ENCODE results near the gene NDUFS6. TPM values are rescaled to one million over a fixed set of nuclear protein-coding genes. Genes with fewer than 3 reads are reported as not detected.
"Not testable (repeated sequence)": the region's sequence is repeated elsewhere in the genome, so short reads cannot be mapped to it uniquely, and the experiment has no call there.

The NDUFS6 gene
- total RNA-seq, 1 donor from 2014 or later = 42.8 TPM

- no peak for DNase-seq (ENCODE audit: low read depth)
Measured at GRCh38 chr5:1833264-1834021, 32.2 kb downstream of the NDUFS6 start.

GRCh38 chr5:1834022-1834551 is 32.9 kb downstream of the NDUFS6 start:
- DNase-seq (ENCODE audit: low read depth) = no peak

GRCh38 chr5:1834721-1835429 is 33.7 kb downstream of the NDUFS6 start:
- no peak for DNase-seq (ENCODE audit: low read depth)

- no peak for DNase-seq (ENCODE audit: low read depth)
Measured at GRCh38 chr5:1835431-1835830, 34.2 kb downstream of the NDUFS6 start.

GRCh38 chr5:1836176-1836890 is 35.1 kb downstream of the NDUFS6 start:
- DNase-seq (ENCODE audit: low read depth) = no peak

- no peak for DNase-seq (ENCODE audit: low read depth)
Measured at GRCh38 chr5:1836891-1837880, 36.0 kb downstream of the NDUFS6 start.

GRCh38 chr5:1838013-1838412 is 36.8 kb downstream of the NDUFS6 start:
- DNase-seq (ENCODE audit: low read depth) = no peak

GRCh38 chr5:1840071-1840547 is 38.9 kb downstream of the NDUFS6 start:
- DNase-seq (ENCODE audit: low read depth) = no peak

GRCh38 chr5:1840741-1841521 is 39.7 kb downstream of the NDUFS6 start:
- DNase-seq (ENCODE audit: low read depth) = no peak

GRCh38 chr5:1842004-1842819 is 41.0 kb downstream of the NDUFS6 start:
- DNase-seq (ENCODE audit: low read depth) = no peak

GRCh38 chr5:1843761-1844160 is 42.6 kb downstream of the NDUFS6 start:
- not testable (repeated sequence) for DNase-seq (ENCODE audit: low read depth)

- DNase-seq (ENCODE audit: low read depth) = no peak
Measured at GRCh38 chr5:1844708-1845436, 43.7 kb downstream of the NDUFS6 start.

GRCh38 chr5:1845696-1846095 is 44.5 kb downstream of the NDUFS6 start:
- no peak for DNase-seq (ENCODE audit: low read depth)

- DNase-seq (ENCODE audit: low read depth) = no peak
Measured at GRCh38 chr5:1846583-1846982, 45.4 kb downstream of the NDUFS6 start.

GRCh38 chr5:1847056-1847455 is 45.8 kb downstream of the NDUFS6 start:
- no peak for DNase-seq (ENCODE audit: low read depth)

- no peak for DNase-seq (ENCODE audit: low read depth)
Measured at GRCh38 chr5:1847611-1848010, 46.4 kb downstream of the NDUFS6 start.

GRCh38 chr5:1850324-1851154 is 49.3 kb downstream of the NDUFS6 start:
- DNase-seq (ENCODE audit: low read depth) = no peak
